VCaP (cell line): ENCODE measurements around the gene MARVELD2.
A peak's percentile ranks its signal among the peaks of the same experiment; 100 is the strongest.
"Not testable (repeated sequence)": the region's sequence is repeated elsewhere in the genome, so short reads cannot be mapped to it uniquely, and the experiment has no call there.

Experiments
- H3K27ac ChIP-seq: fragments of 450-650 bp; 2 replicates; pipeline ENCODE4 v1.5.1; 2017
- TF ChIP-seq, protein P1 (sequence below): fragments of 450-650 bp; conservative IDR thresholded peaks from 2 replicates; pipeline ENCODE4 v1.5.1; 2017; ENCODE audit warnings: mild to moderate bottlenecking, moderate library complexity

Gene MARVELD2

DNA sequence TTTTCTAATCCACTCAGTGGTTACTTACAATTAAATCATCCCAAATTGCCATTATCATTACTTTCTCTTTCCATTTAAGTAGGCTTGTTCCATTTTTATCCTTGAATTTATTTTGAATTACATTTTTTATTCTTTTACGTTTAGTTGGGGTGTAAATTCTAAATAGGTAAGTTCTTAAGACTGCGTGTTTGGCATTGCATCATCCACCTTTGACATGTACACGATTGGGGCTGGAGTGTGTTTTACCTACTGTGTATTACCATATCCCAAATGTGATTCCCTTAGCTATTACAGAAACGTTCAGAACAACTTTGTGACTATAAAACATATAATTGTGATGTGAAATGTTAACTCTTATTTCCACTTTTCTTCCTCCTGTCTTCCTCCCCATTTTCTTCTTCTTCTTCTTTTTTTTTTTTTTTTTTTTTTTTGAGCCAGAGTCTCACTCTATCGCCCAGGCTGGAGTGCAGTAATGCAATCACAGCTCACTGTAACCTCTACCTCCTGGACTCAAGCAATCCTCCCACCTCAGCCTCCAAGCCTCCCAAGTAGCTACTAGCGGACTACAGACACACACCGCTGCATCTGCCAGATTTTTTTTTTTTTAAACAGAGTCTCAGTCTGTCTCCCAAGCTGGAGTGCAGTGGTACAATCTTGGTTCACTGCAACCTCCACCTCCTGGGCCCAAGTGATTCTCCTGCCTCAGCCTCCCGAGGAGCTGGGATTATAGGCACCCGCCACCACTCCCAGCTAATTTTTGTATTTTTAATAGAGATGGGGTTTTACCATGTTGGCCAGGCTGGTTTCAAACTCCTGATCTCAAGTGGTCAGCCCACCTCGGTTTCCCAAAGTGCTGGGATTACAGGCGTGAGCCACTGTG lies 16.7 kb downstream of the MARVELD2 start:
- H3K27ac ChIP-seq, result peak overlapping the region; percentile 85
- TF ChIP-seq, protein P1, sequence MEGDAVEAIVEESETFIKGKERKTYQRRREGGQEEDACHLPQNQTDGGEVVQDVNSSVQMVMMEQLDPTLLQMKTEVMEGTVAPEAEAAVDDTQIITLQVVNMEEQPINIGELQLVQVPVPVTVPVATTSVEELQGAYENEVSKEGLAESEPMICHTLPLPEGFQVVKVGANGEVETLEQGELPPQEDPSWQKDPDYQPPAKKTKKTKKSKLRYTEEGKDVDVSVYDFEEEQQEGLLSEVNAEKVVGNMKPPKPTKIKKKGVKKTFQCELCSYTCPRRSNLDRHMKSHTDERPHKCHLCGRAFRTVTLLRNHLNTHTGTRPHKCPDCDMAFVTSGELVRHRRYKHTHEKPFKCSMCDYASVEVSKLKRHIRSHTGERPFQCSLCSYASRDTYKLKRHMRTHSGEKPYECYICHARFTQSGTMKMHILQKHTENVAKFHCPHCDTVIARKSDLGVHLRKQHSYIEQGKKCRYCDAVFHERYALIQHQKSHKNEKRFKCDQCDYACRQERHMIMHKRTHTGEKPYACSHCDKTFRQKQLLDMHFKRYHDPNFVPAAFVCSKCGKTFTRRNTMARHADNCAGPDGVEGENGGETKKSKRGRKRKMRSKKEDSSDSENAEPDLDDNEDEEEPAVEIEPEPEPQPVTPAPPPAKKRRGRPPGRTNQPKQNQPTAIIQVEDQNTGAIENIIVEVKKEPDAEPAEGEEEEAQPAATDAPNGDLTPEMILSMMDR, result no peak

DNA sequence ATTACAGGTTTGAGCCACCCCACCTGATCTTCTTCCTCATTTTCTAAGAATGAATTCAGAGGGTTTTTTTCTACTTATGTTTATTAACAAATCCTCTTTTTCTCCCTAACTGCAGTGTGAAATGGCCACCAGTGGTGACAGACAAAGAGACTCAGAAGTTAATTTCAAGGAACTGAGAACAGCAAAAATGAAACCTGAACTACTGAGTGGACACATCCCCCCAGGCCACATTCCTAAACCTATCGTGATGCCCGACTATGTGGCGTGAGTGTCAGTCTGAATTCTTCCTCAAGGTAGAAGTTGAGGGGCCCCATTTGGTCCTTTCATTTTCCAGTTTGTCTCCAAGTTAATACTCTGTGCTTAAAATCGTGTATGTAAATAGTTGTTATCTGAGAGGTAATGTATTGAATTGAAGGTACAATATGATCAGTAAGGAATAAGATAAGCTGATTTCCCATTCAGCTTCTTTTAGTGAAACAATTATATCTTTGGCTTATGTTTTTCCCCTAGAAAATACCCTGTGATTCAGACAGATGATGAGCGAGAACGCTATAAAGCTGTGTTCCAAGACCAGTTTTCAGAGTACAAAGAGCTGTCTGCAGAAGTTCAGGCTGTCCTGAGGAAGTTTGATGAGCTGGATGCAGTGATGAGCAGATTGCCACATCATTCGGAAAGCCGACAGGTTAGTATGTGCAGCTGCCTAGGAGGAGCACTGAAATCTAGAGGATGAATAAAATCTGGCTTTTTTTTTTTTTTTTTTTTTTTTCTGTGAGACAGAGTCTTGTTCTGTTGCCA lies 17.7 kb downstream of the MARVELD2 start:
- TF ChIP-seq, protein P1, result no peak
- H3K27ac ChIP-seq, result peak overlapping the region; percentile 85

DNA sequence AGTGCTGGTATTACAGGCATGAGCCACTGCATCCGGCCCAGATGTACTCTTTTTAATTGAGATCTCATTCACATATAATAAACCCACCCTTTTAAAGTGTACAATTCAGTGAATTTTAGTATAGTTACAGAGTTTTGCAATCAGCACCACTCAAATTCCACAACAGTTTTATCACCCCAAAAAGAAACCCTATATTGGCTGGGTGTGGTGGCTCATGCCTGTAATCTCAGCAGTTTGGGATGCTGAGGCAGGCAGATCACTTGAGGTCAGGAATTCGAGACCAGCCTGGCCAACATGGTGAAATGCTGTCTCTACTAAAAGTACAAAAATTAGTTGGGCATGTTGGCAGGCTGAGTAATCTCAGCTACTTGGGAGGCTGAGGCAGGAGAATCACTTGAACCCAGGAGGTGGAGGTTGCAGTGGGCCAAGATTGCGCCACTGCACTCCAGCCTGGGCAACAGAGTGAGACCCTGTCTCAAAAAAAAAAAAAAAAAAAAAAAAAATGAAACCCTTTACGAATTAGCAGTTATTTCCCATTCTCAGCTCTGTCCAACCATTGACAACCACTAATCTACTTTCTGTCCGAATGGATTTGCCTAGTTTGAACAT lies 20.5 kb downstream of the MARVELD2 start:
- H3K27ac ChIP-seq, result not testable (repeated sequence)

DNA sequence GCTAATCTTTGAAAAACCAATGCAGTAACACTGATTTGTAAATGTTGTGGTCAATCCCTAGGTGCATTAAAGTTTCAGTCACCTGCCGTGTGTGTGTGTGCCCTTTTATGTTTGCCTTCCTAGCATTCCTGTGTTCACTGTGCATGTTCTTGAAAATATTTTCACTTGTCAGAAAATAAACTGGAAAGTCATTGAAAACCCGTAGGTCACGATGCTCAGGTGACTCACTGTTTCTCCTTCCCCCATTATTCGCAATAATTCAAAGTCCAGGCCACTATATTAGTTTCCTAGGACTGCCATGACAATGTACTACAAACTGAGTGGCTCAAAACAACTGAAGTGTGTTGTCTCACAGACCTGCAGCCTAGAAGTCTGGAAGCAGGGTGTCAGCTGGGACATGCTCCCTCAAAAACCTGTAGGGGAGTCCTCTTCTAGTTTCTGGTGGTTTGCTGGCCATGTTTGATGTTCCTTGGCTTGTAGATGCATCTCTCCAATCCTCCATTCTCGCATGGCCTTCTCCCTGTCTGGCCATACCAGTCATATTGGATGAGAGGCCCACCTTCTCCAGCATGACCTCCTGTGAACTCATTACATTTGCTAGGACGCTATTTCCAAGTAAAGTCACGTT lies 29.3 kb downstream of the MARVELD2 start:
- TF ChIP-seq, protein P1, result no peak
- no peak overlapping the region for H3K27ac ChIP-seq

DNA sequence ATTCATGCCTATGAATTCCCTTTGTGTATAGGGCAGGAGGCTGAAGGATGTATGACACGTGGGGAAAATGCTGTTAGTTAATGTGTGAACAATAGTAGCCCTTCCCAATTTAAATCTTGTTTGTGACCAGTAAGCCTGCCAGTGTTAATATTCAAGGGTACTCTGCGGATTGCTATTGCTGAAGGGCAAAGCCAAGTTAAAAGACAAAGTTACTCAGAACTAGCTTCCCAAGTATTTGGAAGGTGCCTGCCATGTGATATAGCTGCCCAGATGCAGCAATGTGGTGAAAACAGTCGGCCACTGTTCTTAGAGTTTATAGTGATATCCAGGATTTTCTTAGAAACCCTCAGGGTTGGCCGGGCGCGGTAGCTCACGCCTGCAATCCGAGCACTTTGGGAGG lies 34.6 kb downstream of the MARVELD2 start:
- TF ChIP-seq, protein P1, result no peak
- H3K27ac ChIP-seq, result no peak overlapping the region

DNA sequence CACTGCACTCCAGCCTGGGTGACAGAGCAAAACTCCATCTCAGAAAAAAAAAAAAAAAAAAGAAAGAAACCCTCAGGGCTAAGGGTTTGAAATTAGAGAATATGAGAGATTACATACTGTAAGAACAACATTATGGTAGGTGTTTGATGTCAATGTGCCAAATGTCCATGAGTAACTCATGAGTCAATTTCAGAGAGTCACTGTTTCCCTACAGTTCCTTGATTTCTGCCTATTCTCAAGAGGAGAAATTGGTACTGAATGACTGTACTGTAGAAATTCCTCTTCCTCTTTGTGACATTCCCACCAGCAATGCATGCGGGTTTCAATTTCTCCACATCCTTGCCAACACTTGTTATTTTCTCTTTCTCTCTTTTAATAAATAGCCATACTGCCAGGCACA lies 35.2 kb downstream of the MARVELD2 start:
- H3K27ac ChIP-seq, result peak overlapping the region; percentile 89; the same call in 1 of the 2 replicates

DNA sequence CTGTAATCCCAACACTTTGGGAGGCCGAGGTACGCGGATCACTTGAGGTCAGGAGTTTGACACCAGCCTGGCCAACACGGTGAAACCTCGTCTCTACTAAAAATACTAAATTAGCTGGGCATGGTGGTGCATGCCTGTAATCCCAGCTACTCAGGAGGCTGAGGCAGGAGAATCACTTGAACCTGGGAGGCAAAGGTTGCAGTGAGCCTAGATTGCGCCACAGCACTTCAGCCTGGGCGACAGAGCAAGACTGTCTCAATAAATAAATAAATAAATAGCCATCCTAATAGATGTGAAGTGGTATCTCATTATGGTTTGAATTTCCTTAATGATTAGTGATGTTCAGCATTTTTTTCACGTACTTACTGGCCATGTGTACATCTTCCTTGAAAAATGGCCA lies 35.6 kb downstream of the MARVELD2 start:
- H3K27ac ChIP-seq, result peak overlapping the region; percentile 89; the same call in 1 of the 2 replicates

More for the DNA sequence above, 35.2 kb downstream of the MARVELD2 start:
- TF ChIP-seq, protein P1, result no peak
